Midbrain (tissue), 1 donor: ENCODE measurements around the gene CADM4.
"Not testable (repeated sequence)": the region's sequence is repeated elsewhere in the genome, so short reads cannot be mapped to it uniquely, and the experiment has no call there.

Experiments used
- DNase-seq: peaks from one replicate; lab custom pipeline; 2025; lab: John Stamatoyannopoulos, UW

Gene CADM4

DNA sequence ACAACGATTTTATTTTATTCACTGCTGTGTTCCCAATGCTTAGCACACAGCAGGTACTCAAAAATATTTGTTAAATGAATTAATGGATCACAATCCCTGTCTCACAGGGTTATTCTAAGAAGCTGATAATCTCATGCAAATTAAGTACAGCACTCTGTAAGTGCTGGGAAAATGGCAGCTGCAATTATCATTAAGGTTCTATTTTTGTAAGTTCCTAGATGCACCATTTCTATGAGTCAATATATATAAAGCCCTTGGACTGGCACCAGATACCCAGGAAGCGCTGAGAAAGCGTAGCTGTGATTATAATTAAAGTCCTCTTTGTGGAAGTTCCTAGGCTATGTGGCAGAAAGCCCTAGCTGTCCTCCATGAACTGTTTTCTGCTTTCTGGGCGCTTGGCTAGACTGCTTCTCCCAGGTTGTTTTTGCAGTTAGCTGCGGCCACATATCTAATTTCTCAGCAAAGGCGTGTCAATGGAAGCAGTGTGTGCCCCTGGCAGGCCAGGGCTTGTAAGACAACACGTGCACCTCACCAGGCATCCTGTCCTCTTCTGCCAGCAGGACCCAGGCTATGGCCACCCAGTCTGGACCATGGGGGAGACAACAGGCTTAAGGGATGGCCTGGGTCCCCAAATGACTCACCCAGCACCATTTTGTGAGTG is 33.0 kb downstream of the CADM4 start:
- no peak for DNase-seq

DNA sequence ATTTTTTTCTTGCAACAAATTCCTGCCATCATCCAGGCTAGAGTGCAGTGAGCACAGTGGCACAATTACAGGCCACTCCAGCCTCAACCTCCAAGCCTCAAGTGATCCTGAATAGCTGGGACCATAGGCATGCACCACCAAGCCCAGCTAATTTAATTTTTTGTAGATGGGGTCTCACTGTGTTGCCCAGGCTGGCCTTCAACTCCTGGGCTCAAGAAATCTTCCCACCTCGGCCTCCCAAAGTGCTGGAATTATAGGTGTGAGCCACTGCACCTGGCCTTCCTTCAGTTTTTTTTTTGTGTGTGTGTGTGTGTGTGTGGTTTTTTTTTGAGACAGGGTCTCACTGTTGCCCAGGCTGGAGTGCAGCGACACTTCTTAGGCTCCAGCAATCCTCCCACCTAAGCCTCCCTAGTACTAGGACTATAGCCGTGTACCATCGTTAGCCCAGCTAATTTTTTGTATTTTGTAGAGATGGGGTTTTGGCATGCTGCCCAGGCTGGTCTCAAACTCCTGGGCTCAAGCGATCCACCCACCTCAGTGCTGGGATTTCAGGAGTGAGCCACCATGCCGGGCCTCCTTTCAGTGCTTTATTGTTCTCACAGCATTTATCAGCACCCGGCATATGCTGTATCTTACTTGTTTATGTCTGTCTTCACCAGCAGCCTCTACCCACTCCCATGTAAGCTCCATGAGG is 33.6 kb downstream of the CADM4 start:
- DNase-seq: no peak

DNA sequence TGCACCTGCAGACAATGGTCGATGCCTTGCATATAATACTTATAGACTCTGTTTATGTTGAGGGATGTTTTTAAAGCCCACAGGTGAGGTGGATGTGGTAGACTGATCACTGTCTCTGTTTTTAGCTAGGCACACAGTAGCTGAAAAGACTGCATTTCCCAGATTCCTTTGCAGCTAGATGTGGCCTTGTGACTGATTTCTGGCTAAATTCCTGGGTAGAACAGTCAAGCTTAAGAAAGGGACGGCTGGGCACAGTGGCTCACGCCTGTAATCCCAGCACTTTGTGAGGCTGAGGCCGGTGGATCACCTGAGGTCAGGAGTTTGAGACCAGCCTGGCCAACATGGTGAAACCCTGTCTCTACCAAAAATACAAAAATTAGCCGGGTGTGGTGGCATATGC is 39.3 kb downstream of the CADM4 start:
- peak; percentile 10 for DNase-seq

DNA sequence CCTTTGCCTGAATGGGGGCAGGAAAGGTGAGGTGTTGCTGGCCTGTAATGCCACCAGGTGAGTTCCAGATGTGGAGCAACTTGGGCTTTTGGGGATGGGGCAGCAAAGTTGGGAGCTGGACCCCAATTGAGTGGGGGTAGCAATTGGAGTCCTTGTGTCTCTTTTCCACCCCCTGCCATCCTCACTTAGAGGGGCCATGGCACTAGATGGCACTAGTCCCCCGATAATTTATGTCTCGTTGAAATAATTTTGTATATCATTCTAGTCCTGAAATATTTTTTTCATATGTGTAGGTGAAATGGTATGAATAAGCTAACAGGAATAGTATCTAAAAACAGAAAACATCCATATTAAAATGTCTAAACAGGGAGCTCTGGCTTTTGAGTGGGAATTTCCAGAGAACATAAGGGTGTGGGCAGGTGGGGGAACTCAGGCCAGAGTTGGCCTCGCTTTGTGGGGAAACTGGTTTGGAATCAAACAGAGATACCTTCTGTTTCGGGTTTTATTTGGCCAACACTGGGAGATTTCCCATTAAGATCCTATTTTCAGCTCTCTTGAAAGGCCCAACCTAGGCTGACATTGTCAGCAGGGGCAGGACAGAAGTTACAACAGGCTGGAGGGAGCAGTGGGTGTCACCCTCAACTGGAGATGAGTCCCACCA is 39.9 kb downstream of the CADM4 start:
- DNase-seq: no peak

DNA sequence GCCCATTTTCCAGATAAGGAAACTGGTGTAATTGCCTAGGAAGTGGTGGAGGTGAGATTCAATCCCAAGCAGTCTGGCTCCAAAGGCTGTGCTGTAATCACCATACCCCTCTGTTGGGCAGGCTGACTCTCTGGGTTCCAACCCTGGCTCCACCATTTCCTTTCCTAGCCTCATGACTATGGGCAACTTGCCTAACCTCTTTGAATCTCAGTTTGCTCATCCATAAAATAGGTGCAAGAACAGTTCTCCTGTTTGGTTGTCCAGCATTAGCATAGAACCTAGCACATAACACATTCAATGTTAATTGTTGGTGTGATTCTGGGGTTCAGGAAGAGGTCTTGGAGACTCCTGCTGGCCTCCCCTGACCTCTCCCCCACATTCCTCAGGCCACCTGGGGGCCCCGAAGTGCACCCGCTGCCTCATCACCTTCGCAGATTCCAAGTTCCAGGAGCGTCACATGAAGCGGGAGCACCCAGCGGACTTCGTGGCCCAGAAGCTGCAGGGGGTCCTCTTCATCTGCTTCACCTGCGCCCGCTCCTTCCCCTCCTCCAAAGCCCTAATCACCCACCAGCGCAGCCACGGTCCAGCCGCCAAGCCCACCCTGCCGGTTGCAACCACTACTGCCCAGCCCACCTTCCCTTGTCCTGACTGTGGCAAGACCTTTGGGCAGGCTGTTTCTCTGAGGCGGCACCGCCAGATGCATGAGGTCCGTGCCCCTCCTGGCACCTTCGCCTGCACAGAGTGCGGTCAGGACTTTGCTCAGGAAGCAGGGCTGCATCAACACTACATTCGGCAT is 41.0 kb downstream of the CADM4 start:
- DNase-seq: no peak

DNA sequence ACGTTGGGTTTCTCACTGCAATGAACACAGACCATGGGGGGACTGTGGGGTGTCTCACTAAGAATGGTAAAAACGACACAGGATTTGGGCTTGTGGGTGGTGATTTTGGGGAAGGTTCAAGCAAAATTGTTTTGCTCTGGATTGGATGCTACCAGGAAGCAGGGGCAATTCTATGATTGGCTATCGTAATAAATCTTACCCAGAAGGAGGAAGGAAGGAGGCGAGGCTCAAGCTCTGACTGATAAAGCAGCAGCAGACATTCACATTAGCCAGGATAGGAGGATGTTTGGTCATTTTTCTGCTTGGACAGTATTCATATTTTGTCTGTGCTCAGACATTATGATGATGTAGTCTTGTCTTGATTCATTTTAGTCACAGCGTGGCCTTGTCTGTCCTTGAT is 41.8 kb downstream of the CADM4 start:
- DNase-seq: no peak

DNA sequence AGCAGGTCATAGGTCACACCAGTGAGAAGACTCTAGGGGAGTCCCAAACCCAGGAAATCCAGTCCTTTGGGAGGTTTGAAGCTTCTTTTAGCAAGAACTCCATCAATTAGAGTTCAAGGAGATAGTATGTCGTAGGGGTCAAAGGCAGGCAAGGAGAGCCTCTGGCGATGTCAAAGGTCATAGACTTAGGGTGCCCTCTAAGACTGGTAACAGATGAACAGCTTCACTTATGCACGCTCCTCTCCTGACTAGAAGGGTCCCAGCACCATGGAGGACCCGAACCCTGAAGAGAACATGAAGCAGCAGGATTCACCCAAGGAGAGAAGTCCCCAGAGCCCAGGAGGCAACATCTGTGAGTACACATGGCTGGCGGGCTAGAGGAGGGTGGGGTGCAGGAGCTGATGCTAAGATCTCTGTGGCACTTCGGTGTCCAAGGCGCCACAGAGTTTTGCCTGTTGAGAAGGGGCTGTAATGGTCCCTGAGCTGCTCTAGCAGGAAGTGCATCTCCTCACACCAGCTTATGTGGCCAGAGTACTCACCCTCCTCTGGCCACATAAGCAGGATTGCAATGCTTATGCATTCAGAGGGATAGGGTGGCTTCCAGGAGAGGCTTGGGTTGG is 42.7 kb downstream of the CADM4 start:
- no peak for DNase-seq

DNA sequence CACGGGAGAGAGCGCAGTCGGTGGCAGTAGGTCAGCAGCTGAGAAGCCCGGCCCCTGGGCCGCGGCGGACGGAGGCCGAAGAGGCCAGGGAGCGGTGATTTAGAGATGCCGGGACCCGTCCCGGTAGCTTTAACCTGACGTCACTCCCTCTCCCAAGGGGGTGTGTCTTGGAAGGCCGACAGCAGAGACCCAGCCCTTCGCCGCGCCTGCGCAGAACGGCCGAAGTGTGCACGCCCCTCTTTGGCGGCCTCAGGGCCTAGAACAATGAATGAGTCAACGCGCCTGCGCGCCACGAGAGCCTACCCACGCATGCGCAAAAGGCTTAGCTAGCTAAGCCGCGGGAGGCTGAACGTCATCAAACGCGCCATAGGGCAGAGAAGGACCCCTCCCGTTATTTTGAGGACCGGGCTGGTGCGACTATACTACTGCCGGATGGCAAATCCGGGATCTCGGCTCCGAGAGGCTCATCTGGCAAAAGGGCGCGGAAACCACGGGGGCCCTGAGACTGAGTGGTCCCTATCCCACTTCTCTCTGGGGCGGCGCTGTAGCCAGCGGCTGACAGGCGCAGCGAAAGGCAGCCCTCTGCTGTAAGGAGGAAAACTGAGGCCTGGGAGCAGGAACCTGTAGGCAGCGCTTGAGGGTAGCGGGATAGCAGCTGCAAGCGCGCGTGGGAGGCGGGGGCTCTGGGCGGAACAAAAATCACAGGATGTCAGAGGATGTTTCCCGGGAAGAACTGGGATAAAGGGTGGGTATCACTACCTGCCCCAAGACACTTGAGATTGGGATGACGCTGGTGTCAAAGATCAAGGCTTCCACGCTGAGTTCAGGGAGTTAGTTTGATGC is 43.4 kb downstream of the CADM4 start, which contains the start of the genes IRGQ and ZNF576:
TSS of gene IRGQ (minus strand) at position 136 of the 843 bp plus-strand sequence. CDS start 796 bp downstream, outside the sequence.
TSS of gene ZNF576 (plus strand) at position 597 of the 843 bp plus-strand sequence. CDS start 514 bp downstream, outside the sequence.
- peak; percentile 100 for DNase-seq

DNA sequence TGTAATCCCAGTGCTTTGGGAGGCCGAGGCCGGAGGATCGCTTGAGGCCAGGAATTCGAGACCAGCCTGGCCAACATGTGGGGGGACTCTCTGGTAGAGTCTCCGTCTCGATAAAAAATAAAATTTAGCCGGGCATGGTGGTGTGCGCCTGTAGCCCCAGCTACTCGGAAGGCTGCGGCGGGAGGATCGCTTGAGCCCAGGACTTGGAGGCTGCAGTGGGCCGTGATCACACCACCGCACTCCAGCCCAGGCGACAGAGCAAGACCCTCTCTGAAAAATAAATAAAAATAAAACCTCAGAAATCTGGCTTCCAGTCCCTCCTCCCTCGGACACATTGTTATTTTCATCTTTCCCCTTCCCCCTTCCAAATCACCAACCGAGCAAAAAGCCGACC is 44.0 kb downstream of the CADM4 start:
- DNase-seq: peak; percentile 32

DNA sequence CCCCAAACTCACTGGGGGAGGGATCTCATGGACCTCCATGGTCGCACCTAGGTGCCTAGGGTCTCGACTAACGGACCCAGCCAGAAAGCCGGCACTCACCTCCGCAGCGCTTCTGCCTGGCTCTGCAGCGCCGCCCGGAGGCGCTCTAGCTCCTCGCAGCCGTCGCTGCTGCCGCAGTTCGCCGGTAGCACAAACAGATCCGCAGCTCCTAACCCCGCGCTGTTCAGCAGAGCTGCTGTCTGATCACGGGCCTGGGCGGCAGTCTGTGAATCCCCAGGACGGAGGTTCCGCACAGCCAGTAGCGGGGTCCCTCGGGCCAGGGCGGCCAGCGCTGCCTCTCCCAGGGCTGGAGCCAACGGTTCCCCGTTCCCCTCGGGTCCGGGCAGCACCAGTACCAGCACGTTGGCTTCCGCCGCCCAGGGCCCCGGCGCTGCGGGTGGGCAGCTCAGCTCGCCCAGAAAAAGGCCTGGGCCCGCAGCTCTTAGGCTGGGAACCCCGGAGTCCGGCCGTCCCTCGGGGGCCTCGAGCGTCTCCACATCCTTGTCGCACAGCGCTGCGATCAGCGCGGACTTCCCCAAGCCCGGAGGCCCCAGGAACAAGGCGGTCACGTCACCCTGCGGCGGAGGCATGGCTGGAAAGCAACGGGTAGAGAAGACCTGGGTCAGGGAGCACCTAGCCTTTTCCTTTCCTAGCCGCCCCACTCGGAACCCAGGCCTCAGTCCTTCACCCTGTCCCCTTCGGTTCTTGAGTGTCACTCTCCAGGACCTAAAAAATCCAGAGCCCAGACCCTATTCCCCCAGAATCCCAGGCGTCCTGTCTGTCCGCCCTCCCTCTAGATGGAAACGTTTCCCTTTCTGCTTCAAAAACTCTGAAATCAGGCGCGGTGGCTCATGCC is 44.7 kb downstream of the CADM4 start:
- DNase-seq: no peak

DNA sequence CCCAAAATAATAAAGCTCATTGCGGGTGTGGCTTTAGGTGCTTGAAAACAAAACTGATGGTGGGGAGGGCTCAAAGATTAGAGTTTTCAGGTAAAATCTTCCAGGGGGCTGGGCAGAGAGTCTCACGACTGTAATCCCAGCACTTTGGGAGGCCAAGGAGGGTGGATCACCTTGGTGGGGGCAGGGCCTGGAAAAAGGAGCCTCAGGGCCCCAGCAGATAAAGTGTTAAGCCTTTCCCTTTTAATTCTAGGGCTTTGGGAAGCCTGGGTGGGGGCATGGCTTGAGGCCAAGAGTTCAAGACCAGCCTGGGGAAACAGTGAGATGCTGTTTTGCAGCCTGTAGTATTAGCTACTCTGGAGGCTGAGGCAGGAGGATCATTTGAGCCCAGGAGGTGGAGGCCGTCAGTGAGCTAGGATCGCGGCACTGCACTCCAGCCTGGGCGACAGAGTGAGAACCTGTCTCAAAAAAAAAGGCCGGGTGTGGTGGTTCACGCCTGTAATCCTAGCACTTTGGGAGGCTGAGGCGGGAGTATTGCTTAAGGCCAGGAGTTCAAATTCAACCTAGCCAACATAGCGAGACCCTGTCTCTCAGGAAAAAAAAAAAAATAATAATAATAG is 45.5 kb downstream of the CADM4 start:
- DNase-seq: no peak

DNA sequence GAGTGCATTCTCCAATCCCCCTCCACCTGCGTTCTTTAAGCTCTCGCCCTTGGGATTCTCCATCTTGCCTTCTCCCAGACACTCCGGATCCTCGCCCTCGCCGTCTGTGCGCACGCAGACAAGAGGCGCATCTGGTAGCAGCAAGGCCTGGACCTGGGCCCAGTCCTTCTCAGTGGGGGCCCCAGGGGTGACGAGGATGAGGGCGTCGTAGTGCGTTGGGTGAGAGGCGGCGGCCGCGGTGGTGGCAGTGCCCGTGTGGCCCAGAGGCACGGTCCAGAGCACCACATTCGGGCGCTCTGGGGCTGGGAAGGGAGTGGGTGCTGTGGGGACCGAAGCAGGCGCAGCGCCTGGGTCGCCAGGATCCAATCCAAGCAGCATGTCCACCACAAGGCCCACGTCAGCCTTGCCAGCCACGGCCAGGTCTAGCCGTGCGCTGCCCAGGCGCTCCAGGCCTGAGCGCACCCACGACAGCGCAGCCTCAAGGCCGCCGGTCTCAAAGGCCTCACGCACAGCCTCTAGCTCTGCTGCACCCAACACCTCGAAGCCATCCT is 46.8 kb downstream of the CADM4 start:
- no peak for DNase-seq

DNA sequence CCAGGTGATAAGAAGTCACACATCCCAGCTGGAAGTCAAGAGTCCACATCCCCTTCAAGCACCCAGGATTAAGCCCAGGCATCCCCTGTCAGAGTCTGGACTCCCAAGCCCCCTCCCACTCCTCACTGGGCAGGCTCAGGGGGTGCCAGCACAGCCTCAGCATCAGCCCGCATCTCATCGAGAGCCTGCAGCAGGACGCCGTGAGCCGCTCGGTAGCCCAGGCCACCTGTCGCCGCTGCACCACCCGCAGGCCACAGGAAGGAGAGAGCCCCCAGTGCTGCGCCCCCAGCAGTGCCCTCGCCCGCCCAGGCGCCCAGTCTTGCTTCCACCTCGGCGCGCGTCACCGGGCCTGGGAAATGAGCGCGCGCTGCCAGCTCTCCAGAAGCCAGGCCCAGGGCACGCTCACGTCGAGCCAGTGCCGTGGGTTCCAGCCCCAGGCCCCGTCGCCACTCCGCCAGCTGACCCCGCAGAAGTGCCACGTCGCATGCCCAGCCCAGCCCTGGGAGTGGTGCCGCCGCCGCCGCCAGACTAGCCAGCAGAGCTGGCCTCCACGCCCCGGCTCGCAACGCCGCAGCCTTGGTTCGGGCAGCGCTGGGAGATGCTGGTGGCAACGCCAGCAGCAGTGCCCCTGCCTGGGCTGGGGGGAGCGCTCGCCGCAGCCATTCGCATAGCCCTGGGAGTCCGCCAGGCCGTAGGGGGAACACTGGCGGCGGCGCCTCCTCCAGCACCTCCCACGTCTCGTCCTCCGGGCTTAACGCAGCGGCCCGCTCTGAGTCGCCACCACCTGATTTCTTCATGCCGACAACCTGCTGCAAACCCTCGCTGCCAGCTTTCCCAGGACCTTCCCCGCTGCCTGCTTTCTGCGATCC is 47.5 kb downstream of the CADM4 start:
- no peak for DNase-seq

DNA sequence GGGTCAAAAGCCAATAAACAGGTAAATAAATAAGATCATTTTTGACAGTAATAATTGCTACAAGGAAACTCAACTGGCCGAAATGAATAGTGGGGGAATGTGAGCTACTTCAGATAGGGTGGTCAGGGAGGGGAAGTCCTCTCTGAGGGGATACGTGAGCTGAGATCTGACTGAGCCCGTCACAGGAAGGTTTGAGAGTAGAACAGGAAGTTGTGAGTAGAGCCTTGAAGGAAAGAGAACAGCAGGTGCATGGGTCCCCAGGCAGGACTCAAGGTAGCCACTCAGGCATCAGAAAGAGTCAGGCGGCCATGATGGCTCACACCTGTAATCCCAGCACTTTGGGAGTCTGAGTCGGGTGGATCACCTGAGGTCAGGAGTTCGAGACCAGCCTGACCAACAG is 50.0 kb downstream of the CADM4 start:
- DNase-seq: no peak

DNA sequence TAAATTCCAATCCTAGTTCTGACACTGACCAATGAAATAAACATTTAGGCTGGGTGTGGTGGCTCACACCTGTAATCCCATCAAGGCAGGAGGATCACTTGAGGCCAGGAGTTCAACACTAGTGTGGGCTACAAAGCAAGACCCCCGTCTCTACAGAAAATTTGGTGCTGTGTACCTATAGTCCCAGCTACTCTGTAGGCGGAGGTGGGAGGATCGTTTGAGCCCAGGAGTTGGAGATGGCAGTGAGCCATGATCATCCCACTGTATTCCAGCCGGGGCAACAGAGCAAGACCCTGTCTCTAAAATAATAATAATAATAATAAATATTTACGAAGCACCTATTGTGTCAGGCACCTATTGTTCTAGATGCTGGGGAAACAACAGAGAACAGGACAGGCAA is 50.4 kb downstream of the CADM4 start:
- no peak for DNase-seq

DNA sequence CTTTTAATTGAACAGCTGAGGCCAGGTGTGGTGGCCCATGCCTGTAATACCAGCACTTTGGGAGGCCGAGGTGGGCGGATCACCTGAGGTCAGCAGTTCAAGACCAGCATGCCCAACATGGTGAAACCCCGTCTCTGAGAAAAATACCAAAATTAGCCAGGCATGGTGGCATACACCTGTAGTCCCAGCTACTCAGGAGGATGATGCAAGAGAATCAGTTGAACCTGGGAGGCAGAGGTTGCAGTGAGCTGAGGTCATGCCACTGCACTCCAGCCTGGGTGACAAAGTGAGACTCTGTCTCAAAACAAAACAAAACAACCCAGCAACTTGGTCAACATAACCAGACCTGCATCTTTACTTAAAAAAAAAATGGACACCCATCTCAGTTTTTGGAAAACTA is 52.6 kb downstream of the CADM4 start:
- not testable (repeated sequence) for DNase-seq

DNA sequence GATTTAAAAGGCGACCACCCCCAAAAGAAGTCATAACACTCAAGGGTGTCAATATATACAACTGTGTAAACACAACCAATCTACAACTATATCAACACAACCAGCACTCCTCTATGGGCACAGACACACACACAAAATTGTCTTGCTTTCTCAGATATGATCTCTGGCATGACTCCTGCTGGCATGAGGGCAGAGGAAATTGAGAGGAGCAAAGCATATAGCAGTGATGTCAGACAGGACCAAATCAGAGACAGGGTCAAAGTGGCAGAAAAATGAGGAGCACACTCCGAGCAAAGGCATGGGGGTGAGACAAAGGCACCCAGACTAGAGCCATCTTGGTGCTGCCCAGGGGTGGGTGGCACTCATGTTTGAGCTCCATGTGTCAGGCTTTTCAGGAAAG is 53.3 kb downstream of the CADM4 start:
- DNase-seq: no peak

DNA sequence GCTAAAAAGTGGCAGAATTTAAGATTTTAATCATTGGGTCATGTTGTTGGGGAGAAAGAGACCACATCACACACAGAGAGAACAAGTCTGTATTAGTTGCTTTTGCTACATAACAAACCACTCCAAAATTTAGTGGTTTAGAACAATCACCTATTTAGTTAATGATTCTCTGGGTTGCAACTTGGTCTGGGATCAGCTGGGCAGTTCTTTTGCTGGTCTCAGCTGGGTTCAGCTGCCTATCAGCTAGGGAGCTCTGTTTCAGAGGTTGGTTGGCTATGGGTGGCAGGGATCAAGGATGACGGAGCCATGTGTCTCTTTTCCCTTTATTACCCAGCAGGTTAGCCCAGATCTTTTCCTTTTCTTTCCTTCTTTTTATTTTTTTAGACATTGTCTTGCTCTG is 55.2 kb downstream of the CADM4 start:
- no peak for DNase-seq
